ENCODE results near the gene ZEB1. TPM values are rescaled to one million over a fixed set of nuclear protein-coding genes. Genes with fewer than 3 reads are reported as not detected.
"Not testable (repeated sequence)": the region's sequence is repeated elsewhere in the genome, so short reads cannot be mapped to it uniquely, and the experiment has no call there.

ZEB1 gene
- total RNA-seq, 1 donor from 2014 or later: 89.1 TPM

DNA sequence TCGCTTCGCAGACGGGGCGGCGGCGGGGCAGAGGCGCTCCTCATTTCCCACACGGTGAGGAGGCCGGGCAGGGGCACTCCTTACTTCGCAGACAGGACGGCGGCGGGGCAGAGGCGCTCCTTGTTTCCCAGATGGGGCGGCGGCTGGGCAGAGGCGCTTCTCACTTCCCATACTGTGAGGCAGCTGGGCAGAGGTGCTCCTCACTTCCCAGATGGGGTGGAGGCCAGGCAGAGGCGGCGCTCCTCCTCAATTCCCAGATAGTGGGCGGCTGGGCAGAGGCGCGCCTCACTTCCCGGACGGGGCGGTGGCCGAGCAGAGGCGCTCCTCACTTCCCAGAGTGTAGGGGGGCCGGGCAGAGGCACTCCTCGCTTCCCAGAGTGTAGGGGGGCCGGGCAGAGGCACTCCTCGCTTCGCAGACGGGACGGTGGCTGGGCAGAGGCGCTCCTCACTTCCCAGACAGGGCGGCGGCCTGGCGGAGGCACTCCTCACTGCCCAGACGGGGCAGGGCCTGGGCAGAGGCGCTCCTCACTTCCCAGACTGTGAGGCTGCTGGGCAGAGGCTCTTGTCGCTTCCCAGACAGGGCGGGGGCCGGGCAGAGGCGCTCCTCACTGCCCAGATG, 43.1 kb downstream of the ZEB1 start:
- no peak for DNase-seq (ENCODE audit: low spot score)

DNA sequence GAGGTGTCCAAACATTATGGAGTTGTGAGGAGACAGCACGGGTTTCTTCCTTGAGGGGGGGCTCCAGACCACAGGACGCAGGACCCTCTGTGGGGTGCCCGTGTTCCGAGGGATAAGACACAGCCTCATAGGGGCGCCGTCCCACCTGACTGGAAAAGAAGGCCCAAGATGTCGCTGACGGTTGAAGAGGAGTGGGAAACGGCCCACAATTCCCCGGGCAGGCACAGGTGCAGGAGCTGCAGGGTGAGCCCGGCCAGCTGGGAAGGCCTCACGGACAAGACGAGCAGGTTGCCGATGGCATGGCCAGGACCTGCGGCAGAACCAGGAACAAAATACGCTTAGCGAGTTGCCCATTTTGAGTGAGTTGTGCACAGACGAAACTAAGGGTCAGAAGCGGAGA, 44.7 kb downstream of the ZEB1 start:
- not testable (repeated sequence) for DNase-seq (ENCODE audit: low spot score)

DNA sequence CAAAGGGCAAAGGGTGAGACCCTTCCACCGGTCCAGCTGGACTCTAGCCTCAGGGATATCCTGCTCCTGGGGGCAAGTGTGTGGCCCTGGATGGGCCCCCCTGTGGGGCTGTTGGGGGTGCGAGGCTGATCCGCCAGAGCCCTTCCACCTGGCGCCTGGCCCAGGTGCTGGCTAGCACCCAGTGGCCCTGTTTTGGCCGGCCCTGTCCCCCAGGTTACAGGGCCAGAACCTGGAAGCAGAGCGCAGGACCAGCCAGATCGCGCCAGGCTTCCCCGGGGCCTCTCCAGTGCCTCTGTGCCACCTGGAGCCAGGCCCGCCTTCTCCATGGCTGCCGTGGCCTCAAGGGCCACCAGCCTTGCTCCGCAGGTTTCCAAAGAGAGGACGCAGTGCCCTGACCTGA, 45.2 kb downstream of the ZEB1 start:
- not testable (repeated sequence) for DNase-seq (ENCODE audit: low spot score)

DNA sequence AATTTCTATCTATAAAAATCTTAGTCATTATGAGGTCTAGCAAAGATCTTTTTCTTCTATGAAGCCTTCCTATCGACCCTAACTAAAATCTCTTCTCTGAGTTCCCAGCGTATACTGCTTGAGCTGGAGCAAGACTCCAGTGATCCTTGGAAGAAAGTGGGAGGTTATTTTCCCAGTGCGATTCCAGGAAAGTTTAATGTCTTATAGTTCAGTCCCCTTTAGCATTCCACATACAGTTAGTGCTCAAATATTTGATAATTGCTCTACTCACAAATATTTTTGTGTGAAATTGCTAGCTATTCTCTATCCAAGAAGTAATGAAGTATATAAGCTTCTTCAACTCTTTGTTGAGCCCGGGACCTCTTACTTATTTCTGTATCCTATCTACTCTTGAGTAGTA, 47.7 kb downstream of the ZEB1 start:
- DNase-seq (ENCODE audit: low spot score): no peak

DNA sequence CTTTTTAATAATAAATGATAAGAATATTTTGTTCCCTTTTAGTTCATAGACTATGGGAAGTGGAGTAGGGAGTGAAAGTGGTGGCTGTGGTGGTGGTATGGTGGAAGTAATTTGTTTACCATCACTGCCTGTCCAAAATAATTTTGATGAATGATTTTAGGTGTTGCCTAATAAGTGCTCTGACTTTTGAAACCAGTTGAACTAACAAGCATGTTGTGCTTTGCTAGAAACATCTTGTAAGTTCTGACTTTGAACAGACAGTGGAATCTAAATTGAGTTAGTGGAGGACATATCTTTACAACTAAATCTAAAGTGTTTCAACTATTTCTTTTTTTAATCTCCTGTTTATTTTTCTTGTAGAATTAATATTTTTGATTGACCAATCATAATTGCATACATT, 49.7 kb downstream of the ZEB1 start:
- no peak for DNase-seq (ENCODE audit: low spot score)

DNA sequence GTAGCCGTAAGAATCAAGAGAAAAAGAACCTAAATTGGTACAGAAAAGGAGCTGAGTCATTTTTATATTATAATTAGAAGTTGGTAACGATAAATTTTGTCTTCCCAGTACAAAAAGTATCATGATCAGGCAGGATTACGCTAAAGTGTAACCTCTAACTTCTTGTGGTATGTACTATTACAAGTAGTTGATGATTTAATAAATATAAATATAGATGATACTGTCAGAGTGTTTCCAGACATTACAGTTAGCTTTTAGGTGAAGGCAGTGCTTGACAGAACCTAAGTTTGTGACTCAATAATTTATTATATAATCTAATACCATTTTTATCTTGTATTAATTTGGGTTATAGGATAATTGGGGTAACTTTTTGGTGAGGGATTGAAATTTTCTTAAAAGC, 53.4 kb downstream of the ZEB1 start:
- no peak for DNase-seq (ENCODE audit: low spot score)

DNA sequence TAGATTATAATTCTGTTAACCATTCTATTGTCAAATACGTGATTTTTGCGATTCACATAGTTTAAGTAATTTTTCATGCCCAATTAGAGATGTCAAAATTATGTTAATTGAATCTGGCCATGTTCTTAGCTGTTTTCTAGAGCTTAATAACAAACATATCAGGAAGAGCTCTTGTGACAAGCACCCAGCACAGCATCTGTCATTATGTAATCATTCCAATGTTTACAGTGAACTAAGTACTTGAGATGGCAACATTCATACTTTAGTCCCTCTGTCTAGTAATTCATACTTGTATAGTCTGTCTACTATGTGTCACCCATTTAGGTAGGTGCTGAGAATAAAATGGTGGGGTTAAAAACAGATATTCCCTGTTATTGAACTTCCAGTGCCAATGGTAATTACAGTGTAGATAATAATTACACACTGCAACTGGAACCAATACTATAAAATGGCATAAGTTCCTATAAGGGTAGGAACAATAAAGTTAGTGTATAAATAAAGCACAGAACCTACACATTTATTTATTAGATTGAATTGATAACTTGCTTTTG, 55.2 kb downstream of the ZEB1 start:
- no peak for DNase-seq (ENCODE audit: low spot score)

DNA sequence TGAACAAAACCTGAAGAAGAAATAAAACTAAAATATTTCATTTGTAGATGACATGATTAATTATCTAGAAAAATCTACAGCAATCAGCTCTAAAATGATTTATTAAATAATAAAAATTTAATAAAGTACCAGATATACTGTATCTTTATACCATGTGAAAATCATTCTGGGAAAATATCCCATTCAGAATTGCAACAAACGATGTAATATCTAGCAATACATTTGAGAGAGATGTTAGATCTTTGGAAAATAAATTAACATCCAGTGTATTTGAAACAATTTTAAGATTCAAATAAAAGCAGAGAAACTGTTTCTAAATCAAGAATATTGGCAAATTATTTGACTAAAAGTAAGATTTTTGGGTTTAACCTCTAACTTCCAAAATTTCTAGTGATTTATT, 62.2 kb downstream of the ZEB1 start:
- no peak for DNase-seq (ENCODE audit: low spot score)

DNA sequence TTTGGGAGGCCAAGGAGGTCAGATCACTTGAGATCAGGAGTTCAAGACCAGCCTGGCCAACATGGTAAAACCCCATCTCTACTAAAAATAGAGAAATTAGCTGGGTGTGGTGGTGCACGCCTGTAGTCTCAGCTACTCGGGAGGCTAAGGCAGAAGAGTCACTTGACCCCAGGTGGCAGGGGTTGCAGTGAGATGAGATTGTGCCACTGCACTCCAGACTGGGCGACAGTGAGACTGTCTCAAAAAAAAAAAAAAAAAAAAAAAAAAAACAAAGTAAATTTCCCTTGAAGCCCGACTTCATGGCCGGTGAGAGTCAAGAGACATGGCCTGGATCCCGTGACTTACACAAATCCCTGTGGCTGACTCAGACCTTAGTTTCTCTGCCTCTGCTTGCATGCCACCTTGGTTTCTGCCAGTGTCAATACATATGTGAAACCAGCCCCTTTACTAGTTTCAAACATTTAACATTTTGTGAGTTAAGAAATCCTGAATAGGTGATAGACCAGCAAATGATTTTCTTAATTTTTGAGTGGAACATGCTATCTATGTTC, 62.8 kb downstream of the ZEB1 start:
- DNase-seq (ENCODE audit: low spot score): no peak

DNA sequence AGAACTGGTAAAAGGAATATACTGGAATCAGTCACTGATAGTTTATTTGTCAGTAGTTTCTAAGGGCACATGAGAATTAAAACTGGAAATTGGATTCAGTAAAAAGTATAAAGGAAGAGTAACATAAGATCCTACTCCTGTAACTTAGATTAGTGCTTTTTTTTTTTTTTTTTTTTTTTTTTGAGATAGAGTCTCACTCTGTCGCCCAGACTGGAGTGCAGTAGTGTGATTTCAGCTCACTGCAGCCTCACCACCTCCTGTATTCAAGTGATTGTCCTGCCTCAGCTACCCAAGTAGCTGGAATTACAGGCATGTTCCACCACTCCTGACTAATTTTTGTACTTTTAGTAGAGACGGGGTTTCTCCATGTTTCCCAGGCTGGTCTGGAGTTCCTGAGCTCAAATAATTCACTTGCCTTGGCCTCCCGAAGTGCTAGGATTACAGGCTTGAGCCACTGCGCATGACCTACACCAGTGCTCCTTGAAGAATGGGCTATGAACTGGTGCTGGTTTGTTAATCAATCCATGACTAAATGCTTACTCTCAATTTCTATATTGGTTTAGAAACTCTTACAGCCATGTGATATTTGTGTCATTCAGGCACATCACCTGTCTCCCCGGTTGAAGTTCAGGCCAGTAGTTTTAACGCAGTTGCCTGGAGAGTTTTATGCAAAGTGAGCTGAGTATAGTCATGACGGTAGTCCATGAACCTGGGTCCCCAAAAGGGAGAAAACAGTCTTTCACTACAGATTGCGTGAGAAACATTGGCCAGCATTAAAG, 65.0 kb downstream of the ZEB1 start:
- DNase-seq (ENCODE audit: low spot score): no peak

DNA sequence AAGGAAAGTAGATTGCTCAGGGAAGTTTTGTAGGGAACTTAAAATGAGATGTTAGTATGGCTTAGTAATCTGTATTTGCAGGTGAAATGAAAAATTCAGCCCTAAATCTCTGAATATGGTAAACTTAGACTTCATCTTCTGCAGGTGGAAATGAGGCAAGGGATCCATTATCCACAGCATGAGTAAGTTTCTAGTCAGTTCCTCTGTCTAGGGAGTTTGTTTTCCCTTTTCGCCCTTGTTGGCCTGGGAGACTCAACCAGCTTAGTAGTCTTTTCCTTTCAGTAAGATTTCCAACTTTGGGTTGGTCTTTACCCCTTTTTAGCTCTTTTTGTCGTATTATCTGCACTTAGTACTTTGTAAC, 65.6 kb downstream of the ZEB1 start:
- DNase-seq (ENCODE audit: low spot score): no peak

DNA sequence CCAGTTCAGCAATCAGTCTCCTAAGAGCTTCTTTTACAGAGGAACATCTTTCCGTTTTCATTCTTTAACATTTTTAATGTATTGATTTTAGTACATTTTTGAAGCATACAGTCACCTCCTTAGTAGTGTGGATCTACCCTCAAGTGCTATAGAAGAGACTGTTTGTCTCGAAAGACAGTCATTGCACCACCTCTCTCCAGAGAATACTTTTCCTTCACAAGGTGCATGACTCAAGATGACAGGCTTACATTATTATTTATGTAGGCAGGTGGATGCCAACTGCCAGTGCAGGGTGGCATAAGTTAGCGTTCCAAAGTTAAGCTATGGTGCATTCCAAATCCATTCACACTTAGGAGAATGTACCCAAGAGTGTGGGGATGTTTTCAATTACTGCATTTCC, 71.8 kb downstream of the ZEB1 start:
- no peak for DNase-seq (ENCODE audit: low spot score)

DNA sequence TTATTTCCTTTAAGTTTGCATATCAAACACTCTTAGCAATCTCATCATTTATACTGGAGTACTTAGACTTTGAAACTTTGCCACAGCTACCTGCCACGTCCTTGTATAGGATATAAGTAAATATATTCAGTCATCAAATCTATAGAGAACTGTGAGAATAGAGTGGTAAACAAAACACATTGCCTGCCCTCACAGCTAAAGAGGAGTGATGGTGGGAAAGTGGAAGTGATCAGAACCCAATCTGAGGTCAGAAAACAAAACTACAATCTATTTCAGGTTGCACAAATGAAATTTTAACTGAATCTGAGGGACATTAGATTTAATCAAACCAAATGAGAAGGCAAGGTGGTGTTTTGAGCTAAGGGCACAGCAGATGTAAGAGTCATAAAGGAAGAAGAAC, 74.8 kb downstream of the ZEB1 start:
- DNase-seq (ENCODE audit: low spot score): no peak

DNA sequence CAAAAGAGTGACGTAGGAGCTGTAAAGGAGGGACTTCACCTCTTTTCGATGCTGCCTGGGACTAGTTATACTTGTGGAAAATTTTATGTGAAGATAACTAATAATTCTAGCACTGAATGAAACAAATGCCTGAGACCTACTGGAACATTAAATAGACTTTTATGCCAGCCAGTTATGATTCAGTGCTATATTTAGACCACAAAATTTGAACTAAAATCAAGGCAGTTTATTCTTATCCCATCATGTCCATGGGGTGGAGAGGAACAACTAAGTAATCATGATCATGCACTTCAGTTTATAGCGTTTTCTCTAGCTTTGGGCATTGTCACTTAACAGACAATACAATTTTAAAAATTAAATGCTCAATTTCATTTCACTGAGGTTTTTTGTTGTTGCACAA, 76.7 kb downstream of the ZEB1 start:
- DNase-seq (ENCODE audit: low spot score): no peak

DNA sequence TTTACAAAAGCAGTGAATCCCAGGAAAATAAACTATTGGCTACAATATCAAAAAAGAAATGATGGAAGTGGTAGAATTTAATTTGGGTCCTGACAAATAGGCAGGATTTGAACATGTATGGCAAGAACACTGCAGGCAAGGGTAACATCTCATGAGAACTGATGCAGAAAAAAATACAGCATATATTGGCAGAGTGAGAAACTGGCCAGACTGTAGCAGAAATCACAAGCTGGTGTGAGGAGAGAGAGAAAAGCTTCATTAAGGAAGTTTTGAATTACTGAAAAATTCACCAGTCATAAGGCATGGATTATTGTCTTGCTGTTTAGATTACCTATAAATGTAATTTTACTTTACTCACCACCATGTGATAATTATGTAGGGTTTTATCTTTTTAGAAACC, 77.4 kb downstream of the ZEB1 start:
- no peak for DNase-seq (ENCODE audit: low spot score)

DNA sequence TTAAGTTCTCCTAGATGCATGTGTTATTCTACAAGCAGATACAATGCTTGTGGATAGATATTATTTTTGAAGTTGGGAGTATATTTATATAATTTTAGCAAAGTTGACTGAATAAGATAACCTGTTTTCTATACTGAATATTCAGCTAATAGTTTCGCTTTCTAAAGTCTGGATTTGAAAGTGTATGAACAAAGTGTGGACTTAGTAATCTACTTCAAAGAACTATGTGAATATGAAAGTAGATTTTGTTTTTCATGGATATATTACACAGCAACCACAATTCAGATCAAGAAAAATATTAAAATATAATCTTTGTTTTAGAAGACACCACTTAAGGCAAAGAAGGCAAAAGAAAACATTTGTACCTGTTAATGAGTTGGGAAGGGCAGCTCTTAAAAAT, 78.8 kb downstream of the ZEB1 start:
- DNase-seq (ENCODE audit: low spot score): no peak

DNA sequence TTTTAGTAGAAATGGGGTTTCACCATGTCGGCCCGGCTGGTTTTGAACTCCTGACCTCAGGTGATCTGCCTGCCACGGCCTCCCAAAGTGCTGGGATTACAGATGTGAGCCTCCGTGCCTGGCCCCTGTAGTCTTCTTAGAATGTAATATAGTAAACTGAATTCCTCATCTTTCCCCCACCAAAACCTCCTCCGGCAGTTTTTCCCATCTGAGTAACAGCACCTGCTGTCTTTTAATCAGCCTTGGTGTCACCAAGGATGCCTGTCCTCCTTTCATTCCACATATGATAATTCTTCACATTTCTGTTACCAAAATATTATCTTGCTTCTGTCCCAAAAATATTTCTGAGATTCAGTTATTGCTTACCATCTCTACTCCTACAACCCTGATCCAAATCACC, 80.2 kb downstream of the ZEB1 start:
- no peak for DNase-seq (ENCODE audit: low spot score)

DNA sequence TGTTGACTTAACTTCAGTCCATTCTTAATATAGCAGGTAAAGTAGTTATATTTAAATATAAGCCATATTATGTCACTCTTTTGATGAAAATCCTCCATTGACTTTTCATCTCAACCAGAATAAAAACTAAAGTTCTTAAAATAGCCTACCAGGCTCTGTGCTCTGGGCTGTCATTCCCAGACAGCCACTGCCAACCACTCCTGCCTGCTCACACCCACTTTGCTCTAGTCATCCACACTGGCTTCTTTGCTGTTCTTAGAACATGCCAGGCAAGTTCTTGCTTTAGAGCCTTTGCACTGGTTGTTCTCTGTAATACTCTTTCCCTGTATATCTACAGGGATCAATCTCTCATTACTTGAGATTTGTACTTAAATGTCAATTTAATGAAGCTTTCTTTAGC, 80.6 kb downstream of the ZEB1 start:
- DNase-seq (ENCODE audit: low spot score): no peak

DNA sequence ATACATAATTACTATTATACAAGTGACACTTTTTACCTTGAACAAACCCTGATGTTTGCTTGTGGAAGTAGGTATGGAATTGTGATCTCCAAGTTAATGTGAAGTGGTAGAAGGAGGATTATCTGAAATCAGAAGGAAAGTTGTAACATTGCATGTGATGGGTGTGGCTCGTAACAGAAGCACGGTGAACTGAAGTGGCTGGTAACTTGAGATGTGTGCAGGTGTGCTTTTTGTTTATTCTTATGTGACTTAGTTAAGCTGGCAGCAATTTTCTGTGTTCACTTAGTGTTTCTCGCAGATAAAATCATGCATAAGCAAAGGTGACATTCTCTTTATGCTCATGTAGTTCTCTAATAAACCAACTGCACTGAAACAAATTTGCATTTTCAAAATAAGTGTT, 82.3 kb downstream of the ZEB1 start:
- DNase-seq (ENCODE audit: low spot score): no peak

DNA sequence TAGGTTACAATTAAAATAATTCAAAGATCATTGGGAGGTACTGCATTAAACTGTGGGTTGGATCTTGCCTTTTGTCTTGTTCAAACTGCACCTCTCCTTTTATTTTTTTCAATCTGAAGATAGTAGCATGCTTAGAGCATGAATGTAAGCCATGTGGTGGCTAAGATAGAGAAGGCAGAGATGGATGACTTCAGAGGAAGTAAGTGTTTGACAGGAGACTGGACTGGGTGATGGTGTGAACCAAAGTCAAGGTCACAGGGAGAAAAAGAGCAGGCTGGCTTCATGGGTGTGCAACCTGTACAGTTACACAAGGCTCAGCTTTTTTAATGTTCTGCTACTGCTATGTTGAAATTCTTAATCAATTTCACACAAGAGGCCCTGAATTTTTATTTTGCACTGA, 85.6 kb downstream of the ZEB1 start:
- DNase-seq (ENCODE audit: low spot score): no peak

DNA sequence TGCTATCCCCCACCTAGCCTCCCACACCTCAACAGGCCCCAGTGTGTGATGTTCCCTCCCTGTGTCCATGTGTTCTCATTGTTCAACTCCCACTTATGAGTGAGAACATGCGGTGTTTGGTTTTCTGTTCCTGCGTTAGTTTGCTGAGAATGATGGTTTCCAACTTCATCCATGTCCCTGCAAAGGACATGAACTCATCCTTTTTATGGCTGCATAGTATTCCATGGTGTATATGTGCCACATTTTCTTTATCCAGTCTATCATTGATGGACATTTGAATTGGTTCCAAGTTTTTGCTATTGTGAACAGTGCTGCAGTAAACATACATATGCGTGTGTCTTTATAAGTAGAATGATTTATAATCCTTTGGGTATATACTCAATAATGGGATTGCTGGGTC, 86.8 kb downstream of the ZEB1 start:
- DNase-seq (ENCODE audit: low spot score): not testable (repeated sequence)

DNA sequence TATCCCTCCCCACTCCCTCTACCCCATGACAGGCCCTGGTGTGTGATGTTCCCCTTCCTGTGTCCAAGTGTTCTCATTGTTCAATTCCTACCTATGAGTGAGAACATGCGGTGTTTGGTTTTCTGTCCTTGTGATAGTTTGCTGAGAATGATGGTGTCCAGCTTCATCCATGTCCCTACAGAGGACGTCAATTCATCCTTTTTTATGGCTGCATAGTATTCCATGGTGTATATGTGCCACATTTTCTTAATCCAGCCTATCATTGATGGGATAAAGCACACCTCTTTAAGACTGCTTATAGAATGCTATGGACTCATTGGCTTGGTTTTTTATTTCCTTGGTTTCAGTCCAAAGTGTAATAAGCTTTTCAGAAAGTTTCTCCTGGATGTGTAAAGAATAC, 93.4 kb downstream of the ZEB1 start:
- not testable (repeated sequence) for DNase-seq (ENCODE audit: low spot score)

DNA sequence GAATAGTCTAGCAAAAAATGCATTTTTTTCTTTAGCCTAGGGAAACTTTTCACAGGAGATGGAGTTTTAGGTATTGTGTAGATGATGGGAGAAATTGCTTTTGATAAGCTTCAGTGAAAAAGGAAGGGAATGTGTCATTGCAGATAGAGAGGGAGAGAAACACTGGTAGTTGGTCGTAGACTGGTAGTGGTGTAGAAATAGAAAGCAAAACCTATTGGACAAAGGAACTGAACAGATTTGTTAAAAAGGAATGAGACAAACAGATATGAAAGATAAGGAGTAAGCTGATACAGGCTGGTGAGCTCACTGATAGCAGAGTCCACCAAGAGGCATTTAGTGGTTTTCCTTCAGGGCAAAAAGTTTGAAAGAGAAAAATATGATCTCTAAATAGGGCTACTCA, 94.3 kb downstream of the ZEB1 start:
- no peak for DNase-seq (ENCODE audit: low spot score)
